HFF-Myc (cell line): ENCODE data around the gene CIDEC.
"Not testable (repeated sequence)": the region's sequence is repeated elsewhere in the genome, so short reads cannot be mapped to it uniquely, and the experiment has no call there.

Experiments used
- DNase-seq: peaks from one replicate; pipeline ENCODE4 v3.0.0-alpha.2; 2011; ENCODE audit warnings: low read depth; ENCODE audit errors: extremely low read depth
- H3K4me3 ChIP-seq: replicated peaks from 2 replicates; pipeline ENCODE4 v1.5.1; 2011; ENCODE audit warnings: low read depth, mild to moderate bottlenecking, control low read depth, low read length
- CTCF ChIP-seq: IDR thresholded peaks from 2 replicates; pipeline ENCODE4 v1.5.1; 2012; ENCODE audit warnings: mild to moderate bottlenecking, low read depth, low read length, control low read depth; ENCODE audit errors: missing control alignments

CIDEC gene

GRCh38 chr3:9870978-9871377, 9.1 kb downstream of the CIDEC start:
- peak; percentile 51 for DNase-seq
- no peak overlapping the region for H3K4me3 ChIP-seq
- no peak for TF ChIP-seq CTCF

GRCh38 chr3:9869955-9870354, 10.1 kb downstream of the CIDEC start:
- H3K4me3 ChIP-seq, result no peak overlapping the region
- DNase-seq, result no peak
- no peak for TF ChIP-seq CTCF

GRCh38 chr3:9867106-9867505, 12.9 kb downstream of the CIDEC start:
- TF ChIP-seq CTCF, result no peak
- H3K4me3 ChIP-seq, result no peak overlapping the region
- no peak for DNase-seq

GRCh38 chr3:9866639-9867038, 13.4 kb downstream of the CIDEC start:
- DNase-seq, result no peak
- TF ChIP-seq CTCF, result no peak
- H3K4me3 ChIP-seq, result no peak overlapping the region

GRCh38 chr3:9865125-9865637, 14.9 kb downstream of the CIDEC start:
- not testable (repeated sequence) for H3K4me3 ChIP-seq, DNase-seq

GRCh38 chr3:9864200-9864927, 15.7 kb downstream of the CIDEC start:
- TF ChIP-seq CTCF, result no peak
- no peak for DNase-seq
- no peak overlapping the region for H3K4me3 ChIP-seq

GRCh38 chr3:9863058-9863772, 16.8 kb downstream of the CIDEC start:
- no peak for DNase-seq
- no peak overlapping the region for H3K4me3 ChIP-seq
- no peak for TF ChIP-seq CTCF
